Cardiac fibroblast (primary cell): ENCODE measurements around the gene IGSF1.

Source experiments
- DNase-seq, 2 donors: peaks; one replicate each; pipeline versions ENCODE4 v3.0.0 to v3.0.0-alpha.2; 2010; ENCODE audit warnings: low read depth in 2 of 2
- H3K4me3 ChIP-seq, 2 donors: replicated peaks in 1 of 2; 1 replicate in 1 of 2; 2 replicates in 1 of 2; pipeline ENCODE4 v1.5.1; 2011; ENCODE audit warnings: low read depth in 2 of 2, low read length in 2 of 2, mild to moderate bottlenecking in 2 of 2, moderate library complexity in 1 of 2
- TF ChIP-seq, protein P1 (sequence below): IDR thresholded peaks from one replicate; pipeline ENCODE4 v1.5.1; 2011; ENCODE audit warnings: low read depth, mild to moderate bottlenecking, low read length, inconsistent platforms

IGSF1 gene

DNA sequence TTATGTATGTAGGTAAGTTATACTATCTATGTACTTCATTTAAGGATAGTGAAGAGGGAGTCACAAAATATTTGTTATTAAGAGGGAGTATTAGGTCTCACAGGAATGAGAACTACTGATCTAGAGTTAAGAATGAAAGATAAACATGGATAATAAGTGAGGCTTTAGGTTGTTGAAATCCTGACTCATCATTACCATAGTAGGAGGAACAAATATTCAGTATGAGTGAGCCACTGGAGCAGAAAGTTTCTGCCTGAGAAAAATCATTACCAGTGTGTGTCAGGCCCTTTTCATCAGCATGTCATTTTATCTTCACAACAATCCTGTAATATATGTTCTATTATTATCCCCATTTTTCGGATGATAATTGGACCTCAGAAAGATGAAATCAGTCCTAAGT is 27.2 kb upstream of the IGSF1 start:
- no peak overlapping the region for H3K4me3 ChIP-seq
- no peak for DNase-seq
- TF ChIP-seq, protein P1, sequence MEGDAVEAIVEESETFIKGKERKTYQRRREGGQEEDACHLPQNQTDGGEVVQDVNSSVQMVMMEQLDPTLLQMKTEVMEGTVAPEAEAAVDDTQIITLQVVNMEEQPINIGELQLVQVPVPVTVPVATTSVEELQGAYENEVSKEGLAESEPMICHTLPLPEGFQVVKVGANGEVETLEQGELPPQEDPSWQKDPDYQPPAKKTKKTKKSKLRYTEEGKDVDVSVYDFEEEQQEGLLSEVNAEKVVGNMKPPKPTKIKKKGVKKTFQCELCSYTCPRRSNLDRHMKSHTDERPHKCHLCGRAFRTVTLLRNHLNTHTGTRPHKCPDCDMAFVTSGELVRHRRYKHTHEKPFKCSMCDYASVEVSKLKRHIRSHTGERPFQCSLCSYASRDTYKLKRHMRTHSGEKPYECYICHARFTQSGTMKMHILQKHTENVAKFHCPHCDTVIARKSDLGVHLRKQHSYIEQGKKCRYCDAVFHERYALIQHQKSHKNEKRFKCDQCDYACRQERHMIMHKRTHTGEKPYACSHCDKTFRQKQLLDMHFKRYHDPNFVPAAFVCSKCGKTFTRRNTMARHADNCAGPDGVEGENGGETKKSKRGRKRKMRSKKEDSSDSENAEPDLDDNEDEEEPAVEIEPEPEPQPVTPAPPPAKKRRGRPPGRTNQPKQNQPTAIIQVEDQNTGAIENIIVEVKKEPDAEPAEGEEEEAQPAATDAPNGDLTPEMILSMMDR, result no peak

DNA sequence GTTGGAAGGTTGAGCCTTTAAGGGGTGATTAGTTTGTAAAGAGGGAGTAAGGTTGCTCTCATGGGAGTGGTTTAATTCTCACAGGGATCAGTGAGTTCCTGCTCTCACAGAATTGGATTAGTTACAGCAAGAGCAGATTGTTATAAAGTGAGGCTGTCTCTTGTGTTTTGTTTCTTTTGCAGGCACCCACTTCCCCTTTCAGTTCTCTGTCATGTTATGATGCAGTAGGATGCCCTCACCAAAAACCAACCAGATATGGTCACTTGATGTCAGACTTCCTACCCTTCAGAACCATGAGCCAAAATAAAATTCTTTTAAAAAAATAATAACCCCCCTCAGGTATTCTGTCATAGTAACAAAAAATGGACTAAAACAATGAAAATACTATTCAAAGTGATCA is 19.9 kb upstream of the IGSF1 start:
- TF ChIP-seq, protein P1, result no peak
- no peak overlapping the region for H3K4me3 ChIP-seq
- DNase-seq, result no peak

DNA sequence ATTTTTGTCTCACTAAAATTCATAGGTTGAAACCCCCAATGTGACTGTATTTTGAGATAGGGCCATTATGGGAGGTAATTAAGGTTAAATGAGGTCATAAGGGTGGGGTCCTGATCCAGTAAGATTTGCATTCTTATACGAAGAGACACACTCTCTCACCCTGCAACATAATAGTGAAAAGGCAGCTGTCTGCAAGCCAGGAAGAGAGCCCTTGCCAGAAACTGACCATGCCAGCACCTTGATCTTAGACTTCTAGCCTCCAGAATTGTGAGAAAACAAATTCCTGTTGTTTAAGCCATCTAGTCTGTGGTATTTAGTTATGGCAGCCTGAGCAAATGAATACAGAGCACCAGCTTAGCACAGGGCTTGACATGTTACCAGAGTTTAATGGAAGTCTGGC is 17.5 kb upstream of the IGSF1 start:
- TF ChIP-seq, protein P1, result no peak
- no peak for DNase-seq
- no peak overlapping the region for H3K4me3 ChIP-seq

DNA sequence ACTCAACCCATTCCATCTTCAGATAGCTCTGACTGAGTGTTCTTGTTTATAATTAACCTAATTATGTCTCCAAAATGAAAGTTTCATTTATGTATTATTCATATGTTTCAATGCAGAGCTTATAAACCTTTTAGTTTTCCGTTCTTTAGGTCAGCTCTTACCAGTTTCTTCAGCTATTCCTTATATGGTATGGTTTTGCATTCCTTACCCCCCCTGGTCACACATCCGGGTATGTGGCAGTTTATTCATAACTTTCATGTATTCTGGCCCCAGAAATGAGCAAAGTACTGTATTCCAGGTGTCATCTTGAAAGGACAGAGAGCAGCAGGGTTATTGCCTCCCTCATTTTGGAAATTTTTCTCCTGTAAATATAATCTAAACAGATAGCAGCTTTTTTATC is 16.8 kb upstream of the IGSF1 start:
- no peak overlapping the region for H3K4me3 ChIP-seq
- no peak for DNase-seq
- TF ChIP-seq, protein P1, result no peak

DNA sequence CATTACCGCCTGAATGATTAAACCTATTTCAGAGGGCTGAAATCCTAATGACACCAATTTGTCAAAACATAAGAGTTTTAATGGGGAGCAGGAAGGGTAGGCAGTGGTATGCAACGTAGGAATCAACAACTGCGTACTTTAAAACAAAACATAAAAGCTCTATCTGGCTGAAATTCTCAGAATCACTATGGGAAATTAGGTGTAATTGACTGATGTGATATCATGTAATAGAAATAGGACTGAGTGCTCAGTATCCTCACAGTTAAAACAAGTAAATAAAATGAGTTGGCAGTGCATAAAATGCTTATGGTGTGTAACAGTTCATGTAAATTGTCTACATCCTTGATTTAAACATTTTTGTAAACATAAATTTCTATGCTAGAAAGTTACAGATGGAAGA is 13.6 kb upstream of the IGSF1 start:
- TF ChIP-seq, protein P1, result no peak
- no peak overlapping the region for H3K4me3 ChIP-seq
- DNase-seq, result no peak

DNA sequence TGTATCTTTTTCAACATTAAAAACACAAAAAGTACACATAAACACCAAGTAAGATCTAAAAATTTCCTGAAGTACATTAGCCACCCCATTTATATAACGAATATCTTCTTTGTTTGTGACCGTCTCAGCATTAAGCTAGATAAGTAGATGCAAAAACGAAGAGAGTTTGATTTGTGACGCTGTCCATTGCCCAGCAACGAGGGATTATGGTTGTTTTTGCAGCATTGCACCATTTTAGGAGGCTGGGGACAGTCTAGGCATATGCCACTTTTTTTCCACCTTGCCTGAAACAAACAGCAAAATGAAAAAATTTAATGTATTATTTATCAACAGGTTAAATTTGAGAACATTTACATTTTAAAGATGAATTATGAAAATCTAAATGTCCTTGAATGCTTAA is 12.0 kb upstream of the IGSF1 start:
- TF ChIP-seq, protein P1, result no peak
- H3K4me3 ChIP-seq, result no peak overlapping the region
- no peak for DNase-seq

DNA sequence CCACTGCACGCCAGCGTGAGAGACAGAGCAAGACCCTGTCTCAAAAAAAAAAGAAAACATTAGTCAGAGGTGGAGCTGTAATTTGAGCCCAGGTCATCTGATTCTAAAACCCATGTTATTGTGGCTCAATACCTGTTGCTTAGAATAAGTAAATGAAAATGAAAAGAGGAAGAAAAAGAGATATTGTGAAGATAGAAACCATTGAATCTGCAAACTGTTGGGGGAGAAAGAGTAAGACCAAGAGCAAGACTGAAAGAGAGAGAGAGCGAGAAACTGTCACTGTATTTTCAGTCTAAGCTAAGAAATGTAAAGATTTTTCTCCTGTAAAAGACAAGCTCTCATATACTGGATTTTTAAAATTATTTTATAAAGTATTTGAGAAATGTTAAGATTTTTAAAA is 9.7 kb upstream of the IGSF1 start:
- TF ChIP-seq, protein P1, result no peak
- no peak overlapping the region for H3K4me3 ChIP-seq
- no peak for DNase-seq
